B cell (primary cell): ENCODE measurements around the gene LONP2. TPM values are rescaled to one million over a fixed set of nuclear protein-coding genes. Genes with fewer than 3 reads are reported as not detected.
A peak's percentile ranks its signal among the peaks of the same experiment; 100 is the strongest.
"Not testable (repeated sequence)": the region's sequence is repeated elsewhere in the genome, so short reads cannot be mapped to it uniquely, and the experiment has no call there.

Experiments used
- ATAC-seq: fragments of 200-7000 bp; cut with Tn5 transposase; one replicate; pipeline ENCODE4 v1.10.0; 2021; ENCODE audit warnings: low read depth, mild to moderate bottlenecking, moderate number of reproducible peaks, moderate library complexity
- CTCF ChIA-PET: fragments of 350-600 bp; sonication (Branson Sonifier 250); formaldehyde crosslinking; loops from one replicate; lab custom pipeline; 2021; ENCODE audit warnings: antibody characterized with exemption, inconsistent platforms; lab: Charles Lee
- POLR2A ChIA-PET: fragments of 350-600 bp; sonication (Branson Sonifier 250); formaldehyde crosslinking; loops from one replicate; lab custom pipeline; 2021; ENCODE audit warnings: antibody characterized with exemption; lab: Charles Lee
- DNase-seq: peaks from one replicate; pipeline ENCODE4 v3.0.0; 2013
- H2AFZ ChIP-seq: 2 replicates; pipeline ENCODE4 v1.6.1; 2012; ENCODE audit warnings: mild to moderate bottlenecking, low read depth, low read length; ENCODE audit not compliant: insufficient read depth, poor library complexity, severe bottlenecking
- H3K27ac ChIP-seq, 2 donors: 1 replicate in 1 of 2; 2 replicates in 1 of 2; pipeline ENCODE4 v1.5.1; 2012 to 2013; ENCODE audit warnings: low read length in 2 of 2, mild to moderate bottlenecking in 2 of 2, moderate library complexity in 1 of 2
- H3K27me3 ChIP-seq, 4 experiments: fragments of 200-600 bp in 1 of 4; sonication (generic) in 1 of 4; replicated peaks in 1 of 4; 1 replicate in 2 of 4; 2 replicates in 2 of 4; pipeline versions ENCODE4 v1.6.1 to v1.7.0; 2013 to 2016; ENCODE audit warnings: low read length in 3 of 4, mild to moderate bottlenecking in 2 of 4, mixed read lengths in 1 of 4, moderate library complexity in 1 of 4; ENCODE audit not compliant: insufficient read depth in 4 of 4, control insufficient read depth in 3 of 4; ENCODE audit errors: control extremely low read depth in 1 of 4
- H3K36me3 ChIP-seq, 2 experiments: replicated peaks in 1 of 2; 1 replicate in 1 of 2; 2 replicates in 1 of 2; pipeline versions ENCODE4 v1.6.1 to v1.7.1; 2013; ENCODE audit warnings: low read length in 1 of 2; ENCODE audit not compliant: insufficient read depth in 2 of 2, control insufficient read depth in 1 of 2; ENCODE audit errors: control extremely low read depth in 1 of 2, extremely low read depth in 1 of 2
- H3K4me1 ChIP-seq, 2 donors: fragments of 200-600 bp in 1 of 2; sonication (generic) in 1 of 2; 1 replicate in 1 of 2; 2 replicates in 1 of 2; pipeline versions ENCODE4 v1.5.1 to v1.6.1; 2013 to 2017; ENCODE audit warnings: low read length in 2 of 2; ENCODE audit not compliant: control insufficient read depth in 2 of 2, insufficient read depth in 2 of 2
- H3K4me2 ChIP-seq: replicated peaks from 2 replicates; pipeline ENCODE3; 2012; ENCODE audit warnings: mild to moderate bottlenecking, low read depth, low read length; ENCODE audit not compliant: poor library complexity, severe bottlenecking
- H3K4me3 ChIP-seq, 5 experiments: fragments of 200-600 bp in 1 of 5; sonication (generic) in 1 of 5; 1 replicate in 3 of 5; 2 replicates in 2 of 5; pipeline versions ENCODE4 v1.5.1 to v1.7.0; 2011 to 2016; ENCODE audit warnings: low read length in 4 of 5, mild to moderate bottlenecking in 4 of 5, low read depth in 2 of 5, control low read depth in 1 of 5, moderate library complexity in 1 of 5; ENCODE audit not compliant: insufficient read depth in 1 of 5; ENCODE audit errors: control extremely low read depth in 1 of 5, extremely low read depth in 1 of 5
- H3K79me2 ChIP-seq: fragments of 200-600 bp; sonication (generic); one replicate; pipeline ENCODE4 v1.6.0; 2016; ENCODE audit warnings: low read length; ENCODE audit not compliant: control insufficient read depth, insufficient read depth
- H3K9ac ChIP-seq: fragments of 200-600 bp; sonication (generic); 2 replicates; pipeline ENCODE4 v1.6.1; 2017; ENCODE audit warnings: mild to moderate bottlenecking, low read length, moderate library complexity
- H3K9me3 ChIP-seq, 3 donors: one replicate each; pipeline versions ENCODE4 v1.6.1 to v1.7.1; 2013; ENCODE audit warnings: low read length in 2 of 3; ENCODE audit not compliant: control insufficient read depth in 2 of 3, insufficient read depth in 1 of 3; ENCODE audit errors: control extremely low read depth in 1 of 3
- H4K20me1 ChIP-seq: 2 replicates; pipeline ENCODE4 v1.6.0; 2012; ENCODE audit warnings: mild to moderate bottlenecking, low read length; ENCODE audit not compliant: insufficient read depth, control insufficient read depth, poor library complexity, severe bottlenecking
- H3K27ac Mint-ChIP-seq: one replicate; pipeline ENCODE4 v1.8.0; 2021; ENCODE audit warnings: mixed read lengths
- H3K27me3 Mint-ChIP-seq: one replicate; pipeline ENCODE4 v1.8.0; 2021; ENCODE audit warnings: mixed read lengths
- H3K4me1 Mint-ChIP-seq: one replicate; pipeline ENCODE4 v1.8.0; 2021; ENCODE audit warnings: mixed read lengths
- H3K4me3 Mint-ChIP-seq: one replicate; pipeline ENCODE4 v1.8.0; 2021; ENCODE audit warnings: mixed read lengths
- H3K9me3 Mint-ChIP-seq: one replicate; pipeline ENCODE4 v1.8.0; 2022; ENCODE audit warnings: mixed read lengths; ENCODE audit not compliant: insufficient read depth
- CTCF ChIP-seq: fragments of 200-600 bp; IDR thresholded peaks from one replicate; pipeline ENCODE4 v1.8.0; 2022; ENCODE audit warnings: antibody characterized with exemption, mild to moderate bottlenecking
- EZH2 ChIP-seq: IDR thresholded peaks from 2 replicates; pipeline ENCODE4 v1.6.1; 2012; ENCODE audit warnings: borderline replicate concordance, low read depth, mild to moderate bottlenecking, moderate library complexity, low read length; ENCODE audit not compliant: insufficient read depth, poor library complexity, severe bottlenecking
- WGBS: methylation state at CpG from one replicate; pipeline ENCODE4 v1.1.5; 2013; ENCODE audit warnings: missing lambda C conversion rate; ENCODE audit not compliant: insufficient coverage; 5-methylcytosine and 5-hydroxymethylcytosine counted together
- intact Hi-C: fragments of 100-400 bp; cut with micrococcal nuclease; formaldehyde crosslinking; loops from one replicate; pipeline ENCODE4 v1.10.0; 2022
- polyA plus RNA-seq: library from polyadenylated mRNA; depleted of rRNA; stranded (reverse); fragments of >200 nt; gene quantifications from 2 replicates; pipeline ENCODE4 v1.2.3, GENCODE V29; 2012
- total RNA-seq, 2 donors: library from RNA; stranded (reverse); fragments of 120-200 nt in 1 of 2; gene quantifications; 1 replicate in 1 of 2; 2 replicates in 1 of 2; pipeline versions ENCODE4 v1.2.3 to v1.2.4, GENCODE V29; 2013 to 2022

Gene LONP2
- total and polyA plus RNA-seq, 2 donors (not counting 1 experiment from before 2014, with no cell fraction given), result 39.3 to 84.2 TPM

GRCh38 chr16:48353565-48354163 lies 109.6 kb downstream of the LONP2 start:
- no peak overlapping the region for H3K4me3 Mint-ChIP-seq
- Histone ChIP-seq H3K27me3 (no peaks in the 10 kb centered on the region), H4K20me1 (no peaks in the 10 kb centered on the region), H3K79me2 (peaks cover 7% of the 10 kb centered on the region), H3K9ac (no peak overlapping the region), H3K4me1 (peaks cover 4 to 5% of the 10 kb centered on the region in 2 donors), H3K36me3 (peaks cover 0 to 30% of the 10 kb centered on the region in 2 experiments), H2AFZ (no peak overlapping the region), H3K27ac (no peak overlapping the region), H3K4me3 (no peak overlapping the region), H3K9me3 (no peaks in the 10 kb centered on the region), H3K4me2 (no peak overlapping the region)
- no peaks in the 10 kb centered on the region for H3K27me3 Mint-ChIP-seq
- ChIA-PET CTCF (interaction anchor here (0.6 to 8.1 kb wide), 24 partner anchors 12 to 1211 kb away, joined by 3 to 144 read pairs (median 5); partner anchors contain the start of gene SIAH1), POLR2A (interaction anchor here (0.6 to 1.4 kb wide), 7 partner anchors 11 to 645 kb away, joined by 3 to 20 read pairs (median 8); no protein-coding TSS in a partner anchor)
- H3K9me3 Mint-ChIP-seq, result no peaks in the 10 kb centered on the region
- 0% methylated on average over 4 of the region's 7 CpGs for WGBS
- peak; percentile 84 for DNase-seq
- H3K27ac Mint-ChIP-seq, result peak overlapping the region; percentile 57
- peaks cover 28% of the 10 kb centered on the region for H3K4me1 Mint-ChIP-seq
- intact Hi-C loops, result loop anchor here (1.0 kb wide), 7 partner anchors 13 to 277 kb away; no protein-coding TSS in a partner anchor
- ATAC-seq, result peak; percentile 94
- TF ChIP-seq EZH2, result no peak
- TF ChIP-seq CTCF, result peak; percentile 85

- H3K9me3 ChIP-seq, H4K20me1 ChIP-seq, H3K4me1 ChIP-seq, ATAC-seq, H3K4me3 Mint-ChIP-seq, H3K27ac ChIP-seq, H2AFZ ChIP-seq, DNase-seq, H3K4me3 ChIP-seq, intact Hi-C loops, H3K9me3 Mint-ChIP-seq, H3K4me2 ChIP-seq, H3K27me3 ChIP-seq, H3K9ac ChIP-seq, H3K27me3 Mint-ChIP-seq: not testable (repeated sequence)
- H3K27ac Mint-ChIP-seq, result peak overlapping the region; percentile 41
- ChIA-PET POLR2A (interaction anchor here (0.6 kb wide), 1 partner anchor 646 kb away, joined by 3 read pairs; no protein-coding TSS in a partner anchor), CTCF (interaction anchor here (0.6 to 8.1 kb wide), 26 partner anchors 12 to 1212 kb away, joined by 3 to 144 read pairs (median 5); partner anchors contain the start of gene SIAH1)
- Histone ChIP-seq H3K79me2 (peaks cover 14% of the 10 kb centered on the region), H3K36me3 (peaks cover 0 to 27% of the 10 kb centered on the region in 2 experiments)
- H3K4me1 Mint-ChIP-seq, result peaks cover 28% of the 10 kb centered on the region
- 100% methylated on average over 3 of the region's 5 CpGs for WGBS
Measured at GRCh38 chr16:48354385-48354784, 110.3 kb downstream of the LONP2 start.
